Fibroblast of villous mesenchyme (primary cell): ENCODE results near the gene XPR1. TPM values are rescaled to one million over a fixed set of nuclear protein-coding genes. Genes with fewer than 3 reads are reported as not detected.
"Not testable (repeated sequence)": the region's sequence is repeated elsewhere in the genome, so short reads cannot be mapped to it uniquely, and the experiment has no call there.

Source experiments
- DNase-seq: peaks from one replicate; pipeline ENCODE4 v3.0.0-alpha.2; 2010; ENCODE audit warnings: low read depth
- H3K4me3 ChIP-seq: 2 replicates; pipeline ENCODE4 v1.5.1; 2011; ENCODE audit warnings: low read depth, mild to moderate bottlenecking, low read length
- total RNA-seq: library from RNA; depleted of rRNA; stranded (reverse); fragments of >200 nt; gene quantifications from 2 replicates; pipeline ENCODE4 v1.2.3, GENCODE V29; 2012
- TF ChIP-seq, protein P1 (sequence below): IDR thresholded peaks from 2 replicates; pipeline ENCODE4 v1.5.1; 2012; ENCODE audit warnings: low read depth, mild to moderate bottlenecking, low read length; ENCODE audit not compliant: insufficient read depth

Gene XPR1
- total RNA-seq, 1 donor = 31.5 TPM

DNA sequence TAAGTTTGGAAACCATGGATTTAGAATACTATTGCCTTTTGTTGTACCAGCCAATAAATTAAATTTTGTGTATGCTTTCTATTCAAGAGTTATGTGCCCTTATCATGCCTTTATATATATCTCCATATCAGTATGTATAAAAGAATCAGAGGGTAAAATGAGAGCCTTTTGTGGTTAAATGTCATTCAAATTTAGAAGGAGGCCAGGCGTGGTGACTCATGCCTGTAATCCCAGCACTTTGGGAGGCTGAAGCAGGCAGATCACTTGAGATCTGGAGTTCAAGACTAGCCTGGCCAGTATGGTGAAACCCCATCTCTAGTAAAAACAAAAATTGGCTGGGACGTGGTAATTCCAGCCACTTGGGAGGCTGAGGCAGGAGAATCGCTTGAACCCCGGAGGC lies 88.9 kb downstream of the XPR1 start:
- no peak overlapping the region for H3K4me3 ChIP-seq
- DNase-seq = no peak
- TF ChIP-seq, protein P1, sequence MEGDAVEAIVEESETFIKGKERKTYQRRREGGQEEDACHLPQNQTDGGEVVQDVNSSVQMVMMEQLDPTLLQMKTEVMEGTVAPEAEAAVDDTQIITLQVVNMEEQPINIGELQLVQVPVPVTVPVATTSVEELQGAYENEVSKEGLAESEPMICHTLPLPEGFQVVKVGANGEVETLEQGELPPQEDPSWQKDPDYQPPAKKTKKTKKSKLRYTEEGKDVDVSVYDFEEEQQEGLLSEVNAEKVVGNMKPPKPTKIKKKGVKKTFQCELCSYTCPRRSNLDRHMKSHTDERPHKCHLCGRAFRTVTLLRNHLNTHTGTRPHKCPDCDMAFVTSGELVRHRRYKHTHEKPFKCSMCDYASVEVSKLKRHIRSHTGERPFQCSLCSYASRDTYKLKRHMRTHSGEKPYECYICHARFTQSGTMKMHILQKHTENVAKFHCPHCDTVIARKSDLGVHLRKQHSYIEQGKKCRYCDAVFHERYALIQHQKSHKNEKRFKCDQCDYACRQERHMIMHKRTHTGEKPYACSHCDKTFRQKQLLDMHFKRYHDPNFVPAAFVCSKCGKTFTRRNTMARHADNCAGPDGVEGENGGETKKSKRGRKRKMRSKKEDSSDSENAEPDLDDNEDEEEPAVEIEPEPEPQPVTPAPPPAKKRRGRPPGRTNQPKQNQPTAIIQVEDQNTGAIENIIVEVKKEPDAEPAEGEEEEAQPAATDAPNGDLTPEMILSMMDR = no peak

DNA sequence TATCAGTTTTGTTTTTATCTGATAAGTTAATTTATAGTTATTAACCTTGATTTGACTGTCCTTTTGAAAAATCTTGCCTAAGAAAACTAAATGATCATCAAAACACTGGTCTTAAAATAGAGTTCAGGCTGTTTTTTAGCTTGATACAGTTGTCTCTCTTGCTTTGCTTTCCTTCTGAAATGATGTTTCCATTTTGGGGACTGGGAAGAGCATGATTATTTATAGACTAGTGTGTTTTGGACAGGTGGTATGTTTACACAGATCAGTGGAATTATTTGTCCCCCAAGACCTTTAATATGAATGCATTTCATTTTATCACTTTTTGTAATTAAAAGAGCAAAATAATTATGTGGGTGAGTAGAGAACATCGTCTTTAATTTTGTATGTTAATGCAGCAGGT lies 90.8 kb downstream of the XPR1 start:
- no peak for DNase-seq
- H3K4me3 ChIP-seq = no peak overlapping the region
- TF ChIP-seq, protein P1 = no peak

DNA sequence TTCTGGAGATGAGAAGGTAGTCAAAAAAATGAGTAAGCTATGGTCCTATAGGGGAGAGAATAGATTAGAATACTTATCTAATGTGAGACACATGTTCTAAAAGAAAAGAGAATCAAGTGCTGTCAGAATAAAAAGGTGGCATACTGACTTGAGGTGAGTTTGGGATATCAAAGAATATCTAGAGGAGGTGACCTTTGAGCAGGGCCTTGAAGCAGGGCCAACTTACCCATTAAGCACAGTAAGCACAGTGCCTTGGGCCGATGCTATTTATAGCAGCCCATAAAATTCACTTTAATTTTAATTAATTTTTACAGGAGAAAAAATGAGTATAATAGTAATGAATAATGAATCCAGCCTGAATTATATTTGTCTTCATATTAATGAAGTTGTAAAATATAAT lies 92.2 kb downstream of the XPR1 start:
- no peak overlapping the region for H3K4me3 ChIP-seq
- TF ChIP-seq, protein P1 = no peak
- no peak for DNase-seq

DNA sequence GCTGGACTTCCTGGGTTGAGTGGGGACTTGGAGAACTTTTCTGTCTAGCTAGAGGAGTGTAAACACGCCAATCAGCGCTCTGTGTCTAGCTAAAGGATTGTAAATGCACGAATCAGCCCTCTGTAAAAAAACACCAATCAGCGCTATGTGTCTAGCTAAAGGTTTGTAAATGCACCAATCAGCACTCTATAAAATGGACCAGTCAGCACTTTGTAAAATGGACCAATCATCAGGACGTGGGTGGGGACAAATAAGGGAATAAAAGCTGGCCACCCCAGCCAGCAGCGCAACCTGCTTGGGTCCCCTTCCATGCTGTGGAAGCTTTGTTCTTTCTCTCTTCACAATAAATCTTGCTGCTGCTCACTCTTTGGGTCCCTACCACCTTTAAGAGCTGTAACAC lies 94.2 kb downstream of the XPR1 start:
- H3K4me3 ChIP-seq, DNase-seq: not testable (repeated sequence)

DNA sequence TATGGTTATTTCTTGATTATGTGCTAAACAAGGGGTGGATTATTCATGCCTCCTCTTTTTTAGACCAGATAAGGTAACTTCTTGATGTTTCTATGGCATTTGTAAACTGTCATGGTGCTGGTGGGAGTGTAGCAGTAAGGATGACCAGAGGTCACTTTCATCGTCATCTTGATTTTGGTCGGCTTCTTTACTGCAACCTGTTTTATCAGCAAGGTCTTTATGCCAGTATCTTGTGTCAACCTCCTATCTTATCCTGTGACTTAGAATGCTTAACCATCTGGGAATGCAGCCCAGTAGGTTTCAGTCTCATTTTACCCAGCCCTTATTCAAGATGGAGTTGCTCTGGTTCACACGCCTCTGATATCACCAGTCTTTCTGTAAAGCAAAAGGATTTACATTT lies 95.9 kb downstream of the XPR1 start:
- not testable (repeated sequence) for DNase-seq, H3K4me3 ChIP-seq

DNA sequence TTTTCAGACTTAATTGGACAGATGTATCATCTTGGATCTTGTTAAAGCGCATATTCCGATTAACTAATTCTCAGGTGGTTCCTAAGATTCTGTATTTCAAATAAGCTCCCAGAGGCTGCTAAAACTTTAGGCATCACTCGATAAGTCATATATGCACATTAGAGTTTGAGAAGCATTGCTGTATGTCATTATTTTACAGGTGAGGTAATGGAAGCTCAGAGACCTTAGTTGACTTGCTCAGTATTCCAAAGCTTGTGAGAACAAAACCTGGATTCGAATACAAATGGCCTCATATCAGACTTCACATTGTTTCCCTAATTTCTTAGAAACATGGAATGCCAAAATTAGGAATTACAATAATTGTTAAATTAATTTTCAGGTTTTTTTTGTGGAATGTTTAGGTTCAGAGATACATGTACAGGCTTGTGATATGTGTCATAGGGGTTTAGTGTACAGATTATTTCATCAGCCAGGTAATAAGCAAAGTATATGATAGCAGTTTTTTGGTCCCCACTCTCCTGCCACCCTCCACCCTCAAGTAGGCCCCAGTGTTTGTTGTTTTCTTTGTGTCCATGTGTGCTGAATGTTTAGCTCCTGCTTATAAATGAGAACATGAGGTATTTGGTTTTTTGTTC lies 96.8 kb downstream of the XPR1 start:
- no peak overlapping the region for H3K4me3 ChIP-seq
- TF ChIP-seq, protein P1 = no peak
- DNase-seq = no peak

DNA sequence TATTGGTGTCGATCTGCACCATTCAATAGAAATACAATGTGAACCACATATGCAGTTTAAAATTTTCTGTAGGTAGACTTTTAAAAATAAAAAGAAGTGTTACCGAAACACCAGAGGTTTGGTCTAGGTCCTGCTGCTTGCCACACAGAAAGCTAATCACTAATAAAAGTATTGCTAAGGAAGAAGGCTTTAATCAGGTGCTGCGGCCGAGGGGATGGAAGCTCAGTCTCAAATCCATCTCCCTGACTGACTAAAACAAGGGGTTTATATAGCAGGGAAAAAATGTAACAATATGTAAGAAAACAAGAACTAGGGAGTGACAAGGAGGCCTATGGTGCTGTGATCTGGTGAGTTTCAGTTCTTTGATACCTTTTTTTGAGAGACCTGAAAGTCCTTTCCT lies 99.3 kb downstream of the XPR1 start:
- TF ChIP-seq, protein P1 = no peak
- H3K4me3 ChIP-seq = no peak overlapping the region
- no peak for DNase-seq

DNA sequence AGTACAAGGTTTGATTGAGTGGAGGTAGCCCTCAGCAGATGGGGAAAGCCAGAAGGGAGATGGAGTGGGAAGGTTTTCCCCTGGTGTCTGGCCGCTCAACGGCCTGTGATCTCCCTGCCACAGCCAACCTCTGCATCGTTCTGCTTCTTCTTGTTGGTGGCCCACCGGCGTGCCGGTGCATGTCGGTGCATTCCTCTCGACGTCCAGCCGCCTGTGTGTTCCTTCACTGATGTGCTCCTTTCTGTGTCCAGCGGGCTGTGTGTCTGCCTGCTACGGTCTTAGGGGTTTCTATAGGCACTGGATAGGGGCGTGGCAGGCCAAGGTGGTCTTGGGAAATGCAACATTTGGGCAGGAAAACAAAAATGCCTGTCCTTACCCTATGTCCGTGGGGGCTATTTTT lies 101.0 kb downstream of the XPR1 start:
- no peak for DNase-seq
- TF ChIP-seq, protein P1 = no peak
- no peak overlapping the region for H3K4me3 ChIP-seq
